Endothelial cell of umbilical vein (primary cell): ENCODE data around the gene ADAM17. TPM values are rescaled to one million over a fixed set of nuclear protein-coding genes. Genes with fewer than 3 reads are reported as not detected.

Experiments used
- BruUV-seq: library from RNA; stranded (reverse); fragments of 400-500 nt; replicated peaks from 2 replicates; lab custom pipeline; 2021; lab: Mats Ljungman, UMichigan
- CTCF ChIA-PET: fragments of 300-600, 350-600 bp; sonication (Branson Sonifier 250); formaldehyde crosslinking; loops from one replicate; lab custom pipeline; 2021; ENCODE audit warnings: antibody characterized with exemption, inconsistent platforms; lab: Charles Lee
- POLR2A ChIA-PET: fragments of 300-600, 350-600 bp; sonication (Branson Sonifier 250); formaldehyde crosslinking; loops from one replicate; lab custom pipeline; 2021; ENCODE audit warnings: antibody characterized with exemption, inconsistent platforms; lab: Charles Lee
- DNase-seq: peaks from one replicate; pipeline ENCODE4 v3.0.0-alpha.2; 2011; ENCODE audit warnings: low read depth, low spot score
- FAIRE-seq: peaks from 2 replicates; lab custom pipeline; 2011; peaks lifted over from hg19 to GRCh38; lab: Jason Lieb, UNC
- H2AFZ ChIP-seq: 2 replicates; pipeline ENCODE4 v1.6.0; 2012; ENCODE audit warnings: low read depth, low read length, control low read depth, inconsistent platforms
- H3K27ac ChIP-seq: 2 replicates; pipeline ENCODE4 v1.5.1; 2011; ENCODE audit warnings: low read depth, mild to moderate bottlenecking, control low read depth, low read length, moderate library complexity; ENCODE audit not compliant: insufficient read depth
- H3K27me3 ChIP-seq, 2 experiments: 2 replicates each; pipeline versions ENCODE4 v1.6.0 to v1.6.1; 2011; ENCODE audit warnings: low read length in 2 of 2, mixed read lengths in 1 of 2; ENCODE audit not compliant: control insufficient read depth in 2 of 2, insufficient read depth in 2 of 2
- H3K36me3 ChIP-seq, 2 experiments: 2 replicates in 1 of 2; 3 replicates in 1 of 2; pipeline ENCODE4 v1.5.1; 2011; ENCODE audit warnings: low read length in 2 of 2, mild to moderate bottlenecking in 1 of 2, moderate library complexity in 1 of 2; ENCODE audit not compliant: control insufficient read depth in 2 of 2, insufficient read depth in 2 of 2; ENCODE audit errors: extremely low read depth in 1 of 2
- H3K4me1 ChIP-seq: 3 replicates; pipeline ENCODE4 v1.5.1; 2011; ENCODE audit warnings: mild to moderate bottlenecking, low read length; ENCODE audit not compliant: control insufficient read depth, insufficient read depth; ENCODE audit errors: extremely low read depth
- H3K4me2 ChIP-seq: 2 replicates; pipeline ENCODE4 v1.6.1; 2011; ENCODE audit warnings: low read length, control low read depth, mixed read lengths; ENCODE audit not compliant: insufficient read depth
- H3K4me3 ChIP-seq, 3 experiments: fragments of 200-600 bp in 1 of 3; sonication (generic), shearing (Covaris generic) in 1 of 3; replicated peaks in 1 of 3; 2 replicates each; pipeline ENCODE4 v1.5.1; 2011 to 2016; ENCODE audit warnings: control low read depth in 3 of 3, low read length in 3 of 3, mild to moderate bottlenecking in 2 of 3, inconsistent platforms in 1 of 3, low read depth in 1 of 3, moderate library complexity in 1 of 3; ENCODE audit not compliant: insufficient read depth in 1 of 3
- H3K79me2 ChIP-seq: 2 replicates; pipeline ENCODE4 v1.6.0; 2012; ENCODE audit warnings: low read length, inconsistent platforms; ENCODE audit not compliant: control insufficient read depth, insufficient read depth
- H3K9ac ChIP-seq: replicated peaks from 2 replicates; pipeline ENCODE3; 2011; ENCODE audit warnings: low read length, control low read depth; ENCODE audit not compliant: insufficient read depth; ENCODE audit errors: extremely low read depth
- H3K9me1 ChIP-seq: replicated peaks from 3 replicates; pipeline ENCODE4 v1.6.0; 2011; ENCODE audit warnings: mild to moderate bottlenecking, low read length; ENCODE audit not compliant: control insufficient read depth, insufficient read depth; ENCODE audit errors: extremely low read depth
- H3K9me3 ChIP-seq: replicated peaks from 2 replicates; pipeline ENCODE4 v1.5.1; 2012; ENCODE audit warnings: low read length, inconsistent platforms; ENCODE audit not compliant: control insufficient read depth, insufficient read depth
- H4K20me1 ChIP-seq: replicated peaks from 2 replicates; pipeline ENCODE3; 2011; ENCODE audit warnings: mild to moderate bottlenecking, low read length; ENCODE audit not compliant: control insufficient read depth, insufficient read depth; ENCODE audit errors: extremely low read depth
- EZH2 ChIP-seq: IDR thresholded peaks from 2 replicates; pipeline ENCODE4 v1.6.1; 2012; ENCODE audit warnings: borderline replicate concordance, low read depth, mild to moderate bottlenecking, moderate library complexity, low read length, inconsistent platforms; ENCODE audit not compliant: severe bottlenecking
- FOS ChIP-seq: IDR thresholded peaks from 2 replicates; pipeline ENCODE4 v1.6.1; 2011; ENCODE audit warnings: mild to moderate bottlenecking, low read length, moderate library complexity, borderline replicate concordance; ENCODE audit not compliant: insufficient read depth
- GATA2 ChIP-seq: IDR thresholded peaks from 2 replicates; pipeline ENCODE4 v1.7.0; 2011; ENCODE audit warnings: low read depth, mild to moderate bottlenecking, moderate library complexity, mixed read lengths, low read length; ENCODE audit not compliant: insufficient read length, insufficient read depth
- MAX ChIP-seq: IDR thresholded peaks from 2 replicates; pipeline ENCODE4 v1.6.1; 2011; ENCODE audit not compliant: insufficient read depth, insufficient read length
- POLR2AphosphoS5 ChIP-seq: IDR thresholded peaks from 2 replicates; pipeline ENCODE4 v1.6.1; 2012; ENCODE audit warnings: low read depth, mild to moderate bottlenecking, control low read depth, low read length, moderate library complexity; ENCODE audit not compliant: insufficient read depth
- dilution Hi-C: fragments of 300-500 bp; cut with MboI; formaldehyde crosslinking; loops from one replicate; pipeline ENCODE4 v1.15.0; 2019; ENCODE audit warnings: low sequenced_read_pairs; ENCODE audit not compliant: extremely low pct_ligation_motif_present
- intact Hi-C: fragments of 100-400 bp; cut with micrococcal nuclease; formaldehyde crosslinking; loops from one replicate; pipeline ENCODE4 v1.10.0; 2022
- polyA plus RNA-seq, 4 experiments: library from polyadenylated mRNA; depleted of rRNA in 3 of 4; stranded (reverse) in 3 of 4; unstranded in 1 of 4; fragments of >200 nt; gene quantifications; 2 replicates each; pipeline versions ENCODE4 v1.2.1 to v1.2.3, GENCODE V29; 2011 to 2012; ENCODE audit warnings: missing spikeins in 1 of 4
- total RNA-seq: library from RNA; stranded (reverse); gene quantifications from 2 replicates; pipeline ENCODE4 v1.2.3, GENCODE V29; 2021
- TF ChIP-seq, protein P1 (sequence below), 2 donors: IDR thresholded peaks; 1 replicate in 1 of 2; 2 replicates in 1 of 2; pipeline ENCODE4 v1.5.1; 2011; ENCODE audit warnings: low read length in 2 of 2, mild to moderate bottlenecking in 2 of 2, moderate library complexity in 2 of 2, control low read depth in 1 of 2, inconsistent platforms in 1 of 2, low read depth in 1 of 2; ENCODE audit not compliant: insufficient read depth in 1 of 2; ENCODE audit errors: extremely low read depth in 1 of 2

ADAM17 gene
- total and polyA plus RNA-seq, 2 donors (not counting 3 experiments of a cell fraction or from before 2014, with no cell fraction given), result 10.6 to 57.1 TPM

DNA sequence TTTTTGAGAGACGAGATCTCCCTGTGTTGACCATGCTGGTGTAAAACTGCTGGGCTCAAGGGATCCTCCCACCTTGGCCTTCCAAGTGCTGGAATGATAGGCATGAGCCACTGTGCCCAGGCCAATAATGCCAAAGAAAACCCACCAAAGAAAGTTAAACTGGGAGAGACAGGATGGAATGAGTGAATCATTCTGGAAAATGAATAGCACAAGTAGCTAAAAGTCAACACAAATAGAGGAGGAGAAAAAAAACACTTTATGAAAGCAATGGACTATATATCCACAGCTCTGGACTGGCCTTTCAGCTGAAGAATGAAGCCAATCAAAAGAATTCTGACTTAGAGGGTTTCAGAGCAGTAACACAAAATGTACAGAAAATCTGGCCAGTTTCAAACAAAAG lies 57.4 kb downstream of the ADAM17 start:
- Histone ChIP-seq H3K9me1 (no peaks in the 10 kb centered on the region), H4K20me1 (no peaks in the 10 kb centered on the region), H2AFZ (no peak overlapping the region), H3K4me1 (peaks cover 8% of the 10 kb centered on the region), H3K4me2 (no peak overlapping the region), H3K9me3 (no peaks in the 10 kb centered on the region), H3K36me3 (peaks cover 17 to 19% of the 10 kb centered on the region in 2 experiments), H3K9ac (no peak overlapping the region), H3K79me2 (no peaks in the 10 kb centered on the region), H3K27me3 (no peaks in the 10 kb centered on the region), H3K27ac (no peak overlapping the region), H3K4me3 (no peak overlapping the region)
- ChIA-PET POLR2A (interaction anchor here (0.7 kb wide), 1 partner anchor 323 kb away, joined by 3 read pairs; no protein-coding TSS in a partner anchor), CTCF (interaction anchor here (1.3 kb wide), 1 partner anchor 316 kb away, joined by 3 read pairs; no protein-coding TSS in a partner anchor)
- BruUV-seq, result no TSS peak
- dilution Hi-C loops, result no loop called here
- FAIRE-seq, result peak; percentile 35
- peak; percentile 71 for DNase-seq
- intact Hi-C loops, result no loop called here
- TF ChIP-seq GATA2 (no peak), FOS (no peak)

DNA sequence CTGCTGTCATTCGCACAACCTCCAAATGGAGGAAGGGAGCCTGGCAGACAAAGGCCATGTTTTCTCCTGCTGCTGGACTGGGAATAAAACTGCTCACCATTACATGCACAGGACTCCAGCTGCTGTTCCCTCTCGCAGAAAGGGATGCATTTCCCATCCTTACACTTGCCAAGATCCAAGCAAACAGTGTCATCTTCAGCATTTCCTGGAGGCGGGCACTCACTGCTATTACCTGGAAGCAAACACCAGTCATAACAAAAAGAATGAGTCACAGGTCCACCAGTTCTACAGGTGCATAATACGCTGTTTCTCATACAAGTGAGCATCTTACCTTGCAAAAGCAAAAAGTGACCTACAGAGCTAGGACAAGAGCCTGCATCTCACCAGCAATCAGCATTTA lies 58.6 kb downstream of the ADAM17 start:
- no peak for FAIRE-seq
- intact Hi-C loops (no loop called here), dilution Hi-C loops (no loop called here)
- Histone ChIP-seq H3K9ac (no peak overlapping the region), H3K27ac (no peak overlapping the region), H3K9me1 (no peaks in the 10 kb centered on the region), H2AFZ (no peak overlapping the region), H4K20me1 (no peaks in the 10 kb centered on the region), H3K4me1 (peaks cover 8% of the 10 kb centered on the region), H3K36me3 (peaks cover 18 to 23% of the 10 kb centered on the region in 2 experiments), H3K4me2 (no peak overlapping the region), H3K79me2 (no peaks in the 10 kb centered on the region), H3K9me3 (no peaks in the 10 kb centered on the region), H3K4me3 (no peak overlapping the region), H3K27me3 (no peaks in the 10 kb centered on the region)
- TF ChIP-seq, protein P1, sequence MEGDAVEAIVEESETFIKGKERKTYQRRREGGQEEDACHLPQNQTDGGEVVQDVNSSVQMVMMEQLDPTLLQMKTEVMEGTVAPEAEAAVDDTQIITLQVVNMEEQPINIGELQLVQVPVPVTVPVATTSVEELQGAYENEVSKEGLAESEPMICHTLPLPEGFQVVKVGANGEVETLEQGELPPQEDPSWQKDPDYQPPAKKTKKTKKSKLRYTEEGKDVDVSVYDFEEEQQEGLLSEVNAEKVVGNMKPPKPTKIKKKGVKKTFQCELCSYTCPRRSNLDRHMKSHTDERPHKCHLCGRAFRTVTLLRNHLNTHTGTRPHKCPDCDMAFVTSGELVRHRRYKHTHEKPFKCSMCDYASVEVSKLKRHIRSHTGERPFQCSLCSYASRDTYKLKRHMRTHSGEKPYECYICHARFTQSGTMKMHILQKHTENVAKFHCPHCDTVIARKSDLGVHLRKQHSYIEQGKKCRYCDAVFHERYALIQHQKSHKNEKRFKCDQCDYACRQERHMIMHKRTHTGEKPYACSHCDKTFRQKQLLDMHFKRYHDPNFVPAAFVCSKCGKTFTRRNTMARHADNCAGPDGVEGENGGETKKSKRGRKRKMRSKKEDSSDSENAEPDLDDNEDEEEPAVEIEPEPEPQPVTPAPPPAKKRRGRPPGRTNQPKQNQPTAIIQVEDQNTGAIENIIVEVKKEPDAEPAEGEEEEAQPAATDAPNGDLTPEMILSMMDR (IDR thresholded peaks at IDR 0.05; ENCODE audit: extremely low read depth in 1 of 2, insufficient read depth in 1 of 2, low read depth in 1 of 2, low read length in 2 of 2), result no peak
- TF ChIP-seq MAX (no peak), EZH2 (no peak), POLR2AphosphoS5 (no peak), FOS (no peak), GATA2 (no peak)
- ChIA-PET POLR2A (no interaction called here), CTCF (interaction anchor here (0.6 kb wide), 1 partner anchor 9 kb away, joined by 5 read pairs; no protein-coding TSS in a partner anchor)
- no TSS peak for BruUV-seq
- no peak for DNase-seq
